H1 (cell line): ENCODE results near the gene DOK6. TPM values are rescaled to one million over a fixed set of nuclear protein-coding genes. Genes with fewer than 3 reads are reported as not detected.

Experiments
- CTCF ChIA-PET: fragments of 300-600 bp; sonication (Branson Sonifier 250); formaldehyde crosslinking; loops from one replicate; lab custom pipeline; 2021; ENCODE audit not compliant: partially characterized antibody; lab: Charles Lee
- POLR2A ChIA-PET: fragments of 300-600 bp; sonication (Branson Sonifier 250); formaldehyde crosslinking; loops from one replicate; lab custom pipeline; 2021; ENCODE audit warnings: inconsistent platforms; ENCODE audit not compliant: partially characterized antibody; lab: Charles Lee
- DNase-seq, 2 experiments: peaks; one replicate each; pipeline versions ENCODE4 v3.0.0 to v3.0.0-alpha.2; 2010 to 2022; ENCODE audit warnings: low spot score in 2 of 2, low read depth in 1 of 2, mixed read lengths in 1 of 2
- FAIRE-seq: peaks from 2 replicates; lab custom pipeline; 2011; peaks lifted over from hg19 to GRCh38; lab: Jason Lieb, UNC
- H2AFZ ChIP-seq: 2 replicates; pipeline ENCODE4 v1.8.1; 2012; ENCODE audit warnings: low read length, inconsistent platforms
- H2AK5ac ChIP-seq: 2 replicates; pipeline ENCODE4 v1.6.1; 2013; ENCODE audit warnings: low read depth, low read length
- H2BK120ac ChIP-seq: replicated peaks from 2 replicates; pipeline ENCODE3; 2013; ENCODE audit warnings: low read depth, low read length, inconsistent platforms
- H2BK12ac ChIP-seq: 2 replicates; pipeline ENCODE4 v1.6.1; 2013; ENCODE audit warnings: low read depth, low read length
- H2BK15ac ChIP-seq: 2 replicates; pipeline ENCODE4 v1.6.1; 2013; ENCODE audit warnings: low read length
- H2BK20ac ChIP-seq: 2 replicates; pipeline ENCODE4 v1.6.1; 2013; ENCODE audit warnings: low read length
- H2BK5ac ChIP-seq: 2 replicates; pipeline ENCODE4 v1.6.1; 2013; ENCODE audit warnings: low read depth, low read length
- H3K14ac ChIP-seq: 2 replicates; pipeline ENCODE4 v1.6.1; 2013; ENCODE audit warnings: inconsistent platforms; ENCODE audit not compliant: insufficient read length
- H3K18ac ChIP-seq: 2 replicates; pipeline ENCODE4 v1.6.1; 2013; ENCODE audit warnings: low read length; ENCODE audit errors: extremely low read depth
- H3K23ac ChIP-seq: 2 replicates; pipeline ENCODE4 v1.6.1; 2013; ENCODE audit warnings: inconsistent platforms; ENCODE audit not compliant: insufficient read length
- H3K23me2 ChIP-seq: 2 replicates; pipeline ENCODE4 v1.6.1; 2013; ENCODE audit warnings: low read depth, low read length
- H3K27ac ChIP-seq: 2 replicates; pipeline ENCODE4 v1.6.1; 2011; ENCODE audit warnings: low read depth, low read length, inconsistent platforms
- H3K27me3 ChIP-seq, 4 experiments: replicated peaks in 1 of 4; 1 replicate in 1 of 4; 2 replicates in 3 of 4; pipeline versions ENCODE4 v1.6.1 to v1.8.1; 2011 to 2013; ENCODE audit warnings: low read length in 3 of 4, mild to moderate bottlenecking in 3 of 4, inconsistent platforms in 2 of 4, mixed read lengths in 2 of 4, moderate library complexity in 1 of 4; ENCODE audit not compliant: control insufficient read depth in 3 of 4, insufficient read depth in 3 of 4; ENCODE audit errors: extremely low read depth in 1 of 4
- H3K36me3 ChIP-seq, 4 experiments: 2 replicates each; pipeline versions ENCODE4 v1.6.1 to v1.8.1; 2011 to 2013; ENCODE audit warnings: mild to moderate bottlenecking in 4 of 4, low read length in 3 of 4, moderate library complexity in 2 of 4, control low read depth in 1 of 4, inconsistent platforms in 1 of 4; ENCODE audit not compliant: insufficient read depth in 4 of 4, control insufficient read depth in 2 of 4
- H3K4ac ChIP-seq: replicated peaks from 2 replicates; pipeline ENCODE3; 2013; ENCODE audit warnings: low read length, low read depth, mixed read lengths, inconsistent platforms; ENCODE audit not compliant: insufficient read length
- H3K4me1 ChIP-seq, 4 experiments: replicated peaks in 1 of 4; 1 replicate in 1 of 4; 2 replicates in 3 of 4; pipeline versions ENCODE4 v1.6.1 to v1.8.1; 2011 to 2013; ENCODE audit warnings: low read length in 3 of 4, inconsistent platforms in 2 of 4, mixed read lengths in 1 of 4; ENCODE audit not compliant: insufficient read depth in 4 of 4, control insufficient read depth in 3 of 4
- H3K4me2 ChIP-seq, 2 experiments: 2 replicates each; pipeline versions ENCODE4 v1.6.1 to v1.8.1; 2011 to 2013; ENCODE audit warnings: low read depth in 2 of 2, low read length in 2 of 2, control low read depth in 1 of 2, inconsistent platforms in 1 of 2, mild to moderate bottlenecking in 1 of 2; ENCODE audit not compliant: insufficient read depth in 1 of 2
- H3K4me3 ChIP-seq, 4 experiments: fragments of 200-600, 300-600 bp in 1 of 4; sonication (generic), shearing (Covaris generic), sonication (Bioruptor Twin) in 1 of 4; 2 replicates each; pipeline versions ENCODE4 v1.5.1 to v1.8.1; 2011 to 2016; ENCODE audit warnings: low read length in 4 of 4, low read depth in 3 of 4, control low read depth in 2 of 4, inconsistent platforms in 2 of 4, mild to moderate bottlenecking in 2 of 4, mixed read lengths in 1 of 4, moderate library complexity in 1 of 4; ENCODE audit not compliant: insufficient read depth in 2 of 4; ENCODE audit errors: extremely low read depth in 1 of 4
- H3K56ac ChIP-seq: replicated peaks from 2 replicates; pipeline ENCODE3; 2013; ENCODE audit warnings: low read depth, mild to moderate bottlenecking, mixed read lengths, low read length, inconsistent platforms; ENCODE audit not compliant: insufficient read length
- H3K79me1 ChIP-seq: 2 replicates; pipeline ENCODE4 v1.6.1; 2013; ENCODE audit warnings: low read depth, low read length, control low read depth
- H3K79me2 ChIP-seq, 2 experiments: 2 replicates each; pipeline versions ENCODE4 v1.6.1 to v1.8.1; 2012 to 2013; ENCODE audit warnings: low read length in 2 of 2, mild to moderate bottlenecking in 2 of 2, inconsistent platforms in 1 of 2; ENCODE audit not compliant: insufficient read depth in 2 of 2, control insufficient read depth in 1 of 2
- H3K9ac ChIP-seq, 4 experiments: replicated peaks in 1 of 4; 1 replicate in 1 of 4; 2 replicates in 3 of 4; pipeline versions ENCODE4 v1.6.1 to v1.8.1; 2011 to 2013; ENCODE audit warnings: low read depth in 3 of 4, low read length in 3 of 4, control low read depth in 2 of 4, mild to moderate bottlenecking in 2 of 4, moderate library complexity in 2 of 4, inconsistent platforms in 1 of 4; ENCODE audit errors: extremely low read depth in 1 of 4
- H3K9me3 ChIP-seq, 2 experiments: 2 replicates each; pipeline versions ENCODE4 v1.6.1 to v1.8.1; 2012 to 2013; ENCODE audit warnings: mild to moderate bottlenecking in 2 of 2, moderate library complexity in 2 of 2, control low read depth in 1 of 2, inconsistent platforms in 1 of 2, low read depth in 1 of 2, low read length in 1 of 2, mixed read lengths in 1 of 2; ENCODE audit not compliant: insufficient read depth in 2 of 2
- H4K20me1 ChIP-seq, 2 experiments: replicated peaks in 1 of 2; 2 replicates each; pipeline versions ENCODE3 to v1.8.1; 2011 to 2013; ENCODE audit warnings: inconsistent platforms in 2 of 2, low read length in 2 of 2, mild to moderate bottlenecking in 1 of 2; ENCODE audit not compliant: insufficient read depth in 2 of 2, control insufficient read depth in 1 of 2
- H4K5ac ChIP-seq: 2 replicates; pipeline ENCODE4 v1.6.1; 2013; ENCODE audit warnings: low read length, low read depth, mixed read lengths, inconsistent platforms; ENCODE audit not compliant: insufficient read length
- H4K8ac ChIP-seq: 2 replicates; pipeline ENCODE4 v1.8.0; 2013; ENCODE audit warnings: mild to moderate bottlenecking, moderate library complexity, low read length, inconsistent platforms; ENCODE audit not compliant: insufficient read depth; ENCODE audit errors: extremely low read depth
- H4K91ac ChIP-seq: replicated peaks from 2 replicates; pipeline ENCODE3; 2013; ENCODE audit warnings: low read length, mixed read lengths, inconsistent platforms; ENCODE audit not compliant: insufficient read length
- BCL11A ChIP-seq, 2 experiments: IDR thresholded peaks; one replicate each; pipeline ENCODE4 v1.6.1; 2011; ENCODE audit warnings: low read depth in 2 of 2, low read length in 2 of 2, mild to moderate bottlenecking in 2 of 2
- CHD1 ChIP-seq: IDR thresholded peaks from 2 replicates; pipeline ENCODE4 v1.6.1; 2012; ENCODE audit warnings: low read depth, low read length, improper control_type of control experiment
- CREB1 ChIP-seq: IDR thresholded peaks from 2 replicates; pipeline ENCODE4 v1.6.1; 2012; ENCODE audit warnings: inconsistent platforms
- HDAC2 ChIP-seq, 2 experiments: fragments of 300-600 bp in 1 of 2; sonication (generic) in 1 of 2; IDR thresholded peaks; 2 replicates each; pipeline ENCODE4 v1.6.1; 2011 to 2012; ENCODE audit warnings: low read depth in 2 of 2, low read length in 2 of 2, mild to moderate bottlenecking in 2 of 2, moderate library complexity in 2 of 2, borderline replicate concordance in 1 of 2, inconsistent platforms in 1 of 2
- JUN ChIP-seq: IDR thresholded peaks from 2 replicates; pipeline ENCODE4 v1.6.1; 2011; ENCODE audit warnings: low read depth, mild to moderate bottlenecking, improper control_type of control experiment, low read length
- KDM1A ChIP-seq: fragments of 200-600, 300-600 bp; sonication (generic); IDR thresholded peaks from 2 replicates; pipeline ENCODE4 v1.7.1; 2016; ENCODE audit warnings: mild to moderate bottlenecking, low read length, borderline replicate concordance
- RBBP5 ChIP-seq: IDR thresholded peaks from 2 replicates; pipeline ENCODE4 v1.7.1; 2012; ENCODE audit warnings: low read depth, mild to moderate bottlenecking, inconsistent platforms, low read length, moderate library complexity, borderline replicate concordance
- SIRT6 ChIP-seq: IDR thresholded peaks from one replicate; pipeline ENCODE4 v1.7.1; 2012; ENCODE audit warnings: low read length, inconsistent platforms
- SIX5 ChIP-seq: IDR thresholded peaks from 2 replicates; pipeline ENCODE4 v1.6.1; 2011; ENCODE audit warnings: mild to moderate bottlenecking, low read depth, low read length
- SP1 ChIP-seq: IDR thresholded peaks from 2 replicates; pipeline ENCODE4 v1.6.1; 2011; ENCODE audit warnings: low read depth, low read length
- SP2 ChIP-seq: IDR thresholded peaks from 2 replicates; pipeline ENCODE4 v1.6.1; 2012; ENCODE audit warnings: mild to moderate bottlenecking, low read length, inconsistent platforms
- YY1 ChIP-seq: IDR thresholded peaks from 2 replicates; pipeline ENCODE4 v1.6.1; 2011; ENCODE audit warnings: low read depth, mild to moderate bottlenecking, low read length
- WGBS, 2 experiments: shearing (Covaris generic) in 1 of 2; methylation state at CpG; one replicate each; pipeline versions ENCODE4 v1.1.6 to v1.1.7; 2013 to 2015; ENCODE audit warnings: low lambda C conversion rate in 2 of 2, mixed read lengths in 2 of 2, inconsistent platforms in 1 of 2, low coverage in 1 of 2, missing lambda C conversion rate in 1 of 2; ENCODE audit not compliant: insufficient replicate concordance in 2 of 2, insufficient coverage in 1 of 2, insufficient read length in 1 of 2; ENCODE audit errors: extremely low coverage in 1 of 2, missing lambda C conversion rate in 1 of 2; 5-methylcytosine and 5-hydroxymethylcytosine counted together
- polyA plus RNA-seq, 7 experiments: library from polyadenylated mRNA; depleted of rRNA in 3 of 7; stranded (reverse) in 5 of 7; unstranded in 2 of 7; fragments of >200 nt in 5 of 7; fragments of 200-250 nt in 2 of 7; gene quantifications; 1 replicate in 5 of 7; 2 replicates in 1 of 7; 4 replicates in 1 of 7; pipeline versions ENCODE4 v1.2.1 to v1.2.3, GENCODE V29; 2011 to 2013; ENCODE audit warnings: missing spikeins in 2 of 7, mixed read lengths in 2 of 7
- total RNA-seq: library from RNA; stranded (reverse); fragmentation: NEBNext Ultra II Directional; extraction: Animal tissue kit (Norgen Biotek cat#: 25700); gene quantifications from 2 replicates; pipeline ENCODE4 v1.2.1, GENCODE V29; 2021

The DOK6 gene
- total and polyA plus RNA-seq, 2 of the 8 experiments (the other 6 are each of a cell fraction or from before 2014, with no cell fraction given), result 0.33 to 0.50 TPM

GRCh38 chr18:69628774-69629359 is 228.2 kb downstream of the DOK6 start:
- Histone ChIP-seq H4K91ac (no peak overlapping the region), H3K27me3 (no peaks in the 10 kb centered on the region), H2AFZ (no peak overlapping the region), H3K4ac (no peak overlapping the region), H2BK20ac (no peak overlapping the region), H3K56ac (no peak overlapping the region), H4K8ac (no peak overlapping the region), H3K79me1 (no peaks in the 10 kb centered on the region), H2AK5ac (no peak overlapping the region), H3K79me2 (no peaks in the 10 kb centered on the region), H2BK15ac (no peak overlapping the region), H3K18ac (no peak overlapping the region), H2BK5ac (no peak overlapping the region), H4K5ac (no peak overlapping the region), H3K4me2 (no peak overlapping the region), H2BK120ac (no peak overlapping the region), H3K4me1 (no peaks in the 10 kb centered on the region), H3K23ac (no peak overlapping the region), H3K27ac (no peak overlapping the region), H2BK12ac (no peak overlapping the region), H3K36me3 (no peaks in the 10 kb centered on the region), H3K9me3 (no peaks in the 10 kb centered on the region), H3K4me3 (no peak overlapping the region), H4K20me1 (no peaks in the 10 kb centered on the region), H3K23me2 (no peaks in the 10 kb centered on the region), H3K14ac (no peak overlapping the region), H3K9ac (no peak overlapping the region)
- CTCF ChIA-PET, result interaction anchor here (0.9 to 1.3 kb wide), 2 partner anchors 9 to 457 kb away, joined by 3 to 4 read pairs; no protein-coding TSS in a partner anchor
- 91% methylated on average over 2 of the region's 2 CpGs; no CpG with 5 or more reads in 1 of the 2 experiments for WGBS, 2 experiments
- FAIRE-seq, result no peak
- POLR2A ChIA-PET, result no interaction called here
- no peak for DNase-seq
- TF ChIP-seq CREB1 (no peak), CHD1 (no peak), SIRT6 (no peak), JUN (no peak), SP2 (no peak), SP1 (no peak), YY1 (no peak), BCL11A (IDR thresholded peaks at IDR 0.05; ENCODE audit: low read depth in 2 of 2, low read length in 2 of 2) (no peak), HDAC2 (IDR thresholded peaks at IDR 0.05; ENCODE audit: borderline replicate concordance in 1 of 2, low read depth in 2 of 2, low read length in 2 of 2) (no peak), SIX5 (no peak), KDM1A (no peak), RBBP5 (no peak)
